HS-27A (cell line): Measurements from ENCODE around the gene KDM4C.

Experiments
- DNase-seq: peaks from one replicate; pipeline ENCODE4 v3.0.0-alpha.2; 2012; ENCODE audit warnings: low read depth, missing footprints

KDM4C gene

DNA sequence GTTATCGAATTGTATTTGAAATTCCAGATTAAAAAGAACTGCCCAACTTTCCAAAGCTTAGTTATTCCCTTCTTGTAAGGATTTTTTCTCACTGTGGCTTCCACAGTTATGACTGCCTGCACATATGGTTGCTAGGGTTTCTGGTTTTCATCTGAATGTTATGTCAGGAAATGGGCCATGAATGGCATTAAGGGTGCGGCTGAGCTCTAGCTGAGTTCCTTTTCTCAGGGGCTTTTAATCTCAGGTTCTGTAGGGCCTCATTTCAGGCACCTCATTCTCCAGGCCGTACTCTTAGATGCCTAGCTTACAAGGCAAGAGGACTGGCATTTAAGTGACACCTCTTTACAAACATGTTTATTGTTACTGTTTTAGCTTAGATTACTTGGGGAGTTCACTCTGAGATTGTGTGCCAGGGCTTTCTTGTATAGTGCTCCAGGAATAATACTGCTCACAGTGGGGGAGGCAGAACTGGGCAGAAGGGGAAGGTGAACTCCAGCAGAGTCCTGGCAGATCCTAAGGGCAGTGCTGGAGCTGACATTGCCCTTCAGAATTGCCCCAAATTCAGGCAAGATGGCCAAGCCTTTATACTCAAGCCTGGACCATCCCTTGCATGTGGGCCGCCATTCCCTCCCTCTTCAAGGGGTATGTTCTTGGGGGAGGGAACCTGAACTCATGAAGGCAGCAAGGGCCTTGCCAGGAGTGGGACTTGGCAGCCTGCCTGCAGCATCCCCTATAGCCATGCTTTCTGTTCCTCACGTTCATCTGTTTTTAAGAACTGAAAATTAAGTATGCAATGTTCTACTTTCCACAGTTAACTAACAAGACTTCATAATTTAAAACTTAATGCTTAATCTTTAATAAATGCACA is 111.5 kb downstream of the KDM4C start:
- no peak for DNase-seq

DNA sequence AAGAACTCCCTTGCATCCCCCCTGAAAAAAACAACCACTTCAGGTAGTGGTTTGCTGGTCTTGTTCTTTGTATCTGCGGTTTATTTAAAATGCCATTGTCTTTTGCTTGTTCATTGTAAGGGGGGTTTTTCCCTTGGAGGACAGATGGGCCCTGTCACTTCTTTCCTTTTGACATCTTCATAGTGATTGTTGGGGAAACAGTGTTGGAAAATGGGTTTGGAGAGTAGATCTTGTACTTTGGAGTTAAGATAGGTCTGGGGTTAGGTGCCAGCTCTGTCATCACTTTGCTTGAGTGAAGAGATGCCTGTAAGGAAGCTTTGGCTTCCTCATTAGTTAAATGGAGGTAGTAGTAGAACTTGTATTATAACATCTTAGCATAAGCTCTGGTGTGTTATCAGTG is 112.4 kb downstream of the KDM4C start:
- no peak for DNase-seq

DNA sequence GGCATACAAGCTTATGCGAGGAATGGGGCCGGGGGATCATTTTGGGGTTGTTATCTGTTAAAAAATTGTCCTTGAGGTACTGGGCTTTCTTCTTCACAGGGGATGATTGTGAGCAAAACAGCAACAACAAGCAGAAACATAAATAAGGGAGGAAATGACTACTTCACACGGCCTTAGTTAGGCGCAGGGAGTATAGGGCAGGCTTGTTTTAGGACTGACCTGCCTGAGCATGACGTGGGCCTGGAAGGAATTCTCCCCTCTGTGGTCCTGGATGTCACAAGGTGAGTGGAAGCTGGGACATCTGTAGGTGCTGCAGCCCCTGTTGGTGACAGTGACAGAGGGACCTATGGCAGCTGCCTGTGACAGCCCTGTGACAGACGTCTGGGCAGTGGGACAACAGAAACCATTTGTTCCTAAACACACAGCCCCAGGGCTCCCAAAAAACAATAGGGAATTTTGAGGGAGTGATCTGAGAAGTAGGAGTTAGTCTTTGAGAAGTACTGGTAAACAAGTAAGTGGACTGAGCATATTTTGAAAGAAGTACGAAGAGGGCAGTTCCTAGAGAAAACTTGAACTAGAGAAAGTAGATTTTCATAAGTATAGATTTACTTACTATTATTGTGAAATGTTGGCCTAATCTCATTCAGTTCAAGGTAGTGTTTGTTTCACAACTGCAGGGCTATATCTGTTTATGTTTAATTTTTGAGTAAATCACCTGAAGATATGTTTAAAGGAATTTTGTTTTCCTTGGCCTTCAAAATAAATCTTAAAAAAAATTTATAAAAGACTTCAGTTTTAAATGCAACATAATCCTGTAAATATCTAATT is 113.1 kb downstream of the KDM4C start:
- DNase-seq: no peak

DNA sequence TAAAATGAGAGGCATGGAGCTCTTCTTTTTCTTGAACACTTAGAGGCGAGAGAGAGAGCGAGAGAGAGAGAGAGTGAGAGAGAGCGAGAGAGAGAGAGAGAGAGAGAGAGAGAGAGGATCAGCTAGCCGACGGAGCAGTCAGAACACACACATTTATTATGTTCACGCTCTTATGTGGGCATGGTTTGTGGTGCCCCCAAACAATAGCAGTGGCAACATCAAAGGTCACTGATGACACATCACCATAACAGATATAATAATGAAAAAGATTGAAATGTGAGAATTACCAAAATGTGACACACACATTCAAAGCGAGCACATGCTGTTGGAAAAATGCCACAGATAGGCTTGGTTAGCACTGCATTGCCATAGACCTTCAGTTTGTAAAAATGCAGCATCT is 116.1 kb downstream of the KDM4C start:
- DNase-seq: no peak

DNA sequence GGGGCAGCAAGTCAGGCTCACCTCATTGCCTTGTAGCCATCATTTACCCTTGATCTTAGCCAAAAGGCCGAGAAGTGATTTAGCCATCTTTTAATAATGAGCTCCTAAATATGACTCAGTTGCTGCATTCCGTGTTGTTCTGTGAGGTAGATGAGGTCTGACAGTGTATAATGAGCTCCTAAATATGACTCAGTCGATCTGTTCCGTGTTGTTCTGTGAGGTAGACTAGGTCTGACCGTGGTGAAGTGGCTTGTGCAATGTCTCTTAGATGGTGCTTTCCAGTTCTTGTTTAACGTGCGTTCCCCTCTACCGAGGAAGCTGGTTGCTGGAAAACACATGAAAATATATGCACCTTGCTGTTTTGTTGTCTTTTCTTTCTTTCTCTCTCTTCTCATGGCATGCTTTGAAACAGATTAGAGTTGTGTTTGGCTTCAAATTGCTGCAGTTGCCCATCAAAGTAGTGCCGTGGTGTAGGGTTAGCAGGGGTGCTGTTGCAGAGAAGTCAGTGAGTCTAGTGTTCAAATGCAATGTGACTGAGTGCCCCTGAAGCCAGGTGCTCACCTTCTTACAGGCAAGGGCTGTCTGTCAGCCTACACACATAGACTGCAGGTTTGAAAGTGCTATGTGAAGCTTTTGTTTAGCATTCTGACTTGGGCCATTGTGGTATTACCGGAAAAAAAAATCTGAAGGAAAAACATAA is 118.6 kb downstream of the KDM4C start:
- no peak for DNase-seq

DNA sequence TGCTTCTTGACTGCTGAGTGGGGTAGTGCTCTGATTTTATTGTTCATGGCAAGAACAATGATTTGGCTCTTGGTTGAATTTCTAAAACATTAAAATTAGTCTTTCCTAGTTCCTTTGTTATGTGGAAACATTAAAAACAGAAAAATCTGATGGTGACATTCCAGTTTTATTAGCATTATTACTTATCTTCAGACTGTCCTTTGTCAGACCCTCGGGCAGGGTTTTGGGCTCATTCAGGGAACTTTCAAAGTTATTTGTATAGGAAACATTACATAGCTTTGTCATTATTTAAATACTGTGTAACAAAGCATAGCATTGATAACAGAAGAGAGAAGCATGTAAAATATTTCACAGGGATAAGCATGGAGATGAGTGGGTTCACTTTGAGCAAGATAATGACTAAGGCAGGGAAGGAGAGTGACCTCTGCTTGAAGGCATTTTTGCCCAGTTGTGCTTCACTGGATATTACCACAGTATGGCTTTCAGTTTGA is 119.9 kb downstream of the KDM4C start:
- DNase-seq: peak; percentile 20

DNA sequence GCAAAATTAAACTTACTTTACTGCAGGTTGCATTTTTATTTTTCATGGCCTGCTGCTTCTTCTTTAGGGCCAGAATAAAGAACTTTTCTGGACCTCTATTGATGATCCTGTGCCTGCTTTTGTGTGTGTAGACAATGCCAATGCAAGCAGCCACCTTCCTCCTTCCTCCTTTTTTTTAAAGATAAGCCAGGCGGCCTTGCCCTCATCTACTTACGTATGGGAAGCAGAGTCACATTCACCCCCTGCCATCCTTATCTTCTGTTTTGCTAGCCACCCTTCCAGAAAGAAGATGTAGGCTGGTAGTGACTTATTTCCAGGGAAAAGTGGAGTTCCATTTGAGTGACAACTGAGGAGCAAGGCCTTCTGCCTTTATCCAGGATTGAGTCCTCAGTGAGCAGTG is 122.9 kb downstream of the KDM4C start:
- DNase-seq: no peak

DNA sequence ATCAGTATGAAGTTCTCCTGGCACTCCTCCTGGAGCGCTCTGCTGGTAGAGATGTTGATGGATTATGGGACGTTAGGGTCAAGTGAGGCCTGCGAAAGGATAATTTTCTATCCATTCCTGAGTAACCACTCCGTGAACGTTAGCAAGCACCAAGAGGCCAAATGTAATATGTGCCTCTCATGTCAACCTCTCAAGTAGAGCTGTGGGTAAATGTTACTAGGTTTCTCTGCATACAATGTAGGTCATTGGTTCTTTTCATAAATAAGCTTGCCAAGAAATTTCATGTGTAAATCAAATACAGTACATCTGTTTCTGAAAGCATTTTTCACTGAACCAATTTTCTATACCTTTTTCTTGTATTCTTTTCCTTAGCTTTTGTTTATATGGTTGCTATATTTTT is 126.3 kb downstream of the KDM4C start:
- DNase-seq: no peak

DNA sequence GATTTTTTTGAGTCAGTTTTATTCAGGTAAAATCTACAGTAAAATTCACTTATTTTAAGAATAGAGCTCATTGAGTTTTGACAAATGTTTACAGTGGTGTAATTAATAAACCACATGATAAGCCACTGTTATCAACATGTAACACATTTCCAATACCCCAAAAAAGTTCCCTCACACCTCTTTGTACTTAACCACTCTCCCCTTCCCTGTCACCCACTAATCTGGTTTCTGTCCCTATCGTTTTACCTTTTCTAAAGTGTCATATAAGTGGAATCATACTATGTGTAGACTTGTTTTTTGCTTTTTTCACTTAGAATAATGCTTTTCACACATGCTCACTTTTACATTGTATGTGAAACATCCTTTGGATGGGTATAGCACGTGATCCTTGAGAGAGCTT is 127.2 kb downstream of the KDM4C start:
- DNase-seq: no peak

DNA sequence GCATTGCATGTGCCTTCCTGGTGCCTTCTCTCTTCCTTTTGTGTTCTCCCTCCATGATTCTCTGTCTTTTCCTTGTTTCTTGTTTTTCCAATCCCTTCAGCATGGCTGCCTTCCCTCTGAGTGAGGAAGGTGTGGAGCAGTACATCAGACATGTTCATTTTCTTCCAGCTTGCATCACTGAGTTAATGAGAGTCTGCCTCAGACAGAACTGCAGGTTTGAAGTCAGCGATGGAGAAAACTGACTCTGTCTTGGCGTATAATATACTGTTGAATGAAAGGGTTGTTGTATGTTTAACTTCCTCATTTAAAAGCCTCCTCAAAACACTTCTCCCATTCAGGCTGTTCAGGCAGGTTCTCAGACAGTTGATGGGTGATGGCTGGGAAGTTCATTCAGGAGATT is 129.3 kb downstream of the KDM4C start:
- no peak for DNase-seq

DNA sequence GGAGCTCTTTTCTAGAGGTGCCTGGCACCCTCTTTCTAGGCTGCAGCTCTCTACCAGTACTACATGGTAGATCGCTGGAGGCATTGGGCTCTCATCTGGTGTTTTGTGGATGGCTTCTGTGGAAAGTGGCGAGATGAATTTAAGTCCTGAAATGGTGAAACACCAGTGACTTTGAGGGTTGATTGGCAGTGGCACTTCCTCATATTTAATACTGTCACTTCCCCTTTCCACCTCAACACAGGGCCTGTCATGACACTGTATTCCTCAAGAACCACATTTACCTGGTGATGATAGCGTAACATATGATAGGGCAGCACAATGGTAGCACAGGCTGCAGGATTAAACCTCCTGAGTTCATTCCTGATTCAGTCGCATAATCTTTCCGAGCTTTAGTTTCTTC is 132.1 kb downstream of the KDM4C start:
- no peak for DNase-seq

DNA sequence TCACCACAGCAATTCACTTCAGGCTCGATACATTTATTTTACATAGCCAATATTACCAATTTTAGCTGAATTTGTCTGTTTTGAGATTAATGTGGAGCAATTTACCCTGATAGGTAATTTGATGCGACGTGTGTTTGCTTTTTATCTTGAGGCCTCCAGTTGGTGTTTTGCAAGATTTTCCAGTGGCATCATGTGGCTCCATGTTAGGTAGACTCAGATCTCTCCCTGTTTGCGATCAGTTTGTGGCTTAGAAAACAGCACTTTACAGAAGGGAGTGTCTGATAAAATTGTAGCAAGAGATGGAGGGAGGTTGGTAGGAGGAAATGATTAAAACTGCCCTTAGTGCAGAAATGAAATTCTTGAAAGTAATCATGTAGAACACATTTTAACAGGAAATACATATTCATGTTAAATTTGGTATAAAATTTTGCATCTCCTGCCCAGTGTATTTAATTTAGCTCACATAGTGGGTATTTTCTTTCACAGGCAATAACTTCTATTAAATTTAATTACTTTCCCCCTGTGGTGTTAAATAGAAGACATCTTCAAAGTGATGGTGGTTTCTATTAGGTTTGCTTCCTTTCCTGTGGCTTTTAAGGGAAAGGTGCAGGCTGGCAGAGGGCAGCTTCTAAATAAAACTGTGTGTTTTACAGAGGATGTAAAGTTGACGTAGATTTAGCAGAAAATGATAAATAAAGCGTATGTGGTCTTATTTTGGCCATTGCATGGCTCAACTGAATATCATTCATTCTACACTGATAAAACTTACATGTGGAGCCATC is 135.8 kb downstream of the KDM4C start:
- DNase-seq: no peak

DNA sequence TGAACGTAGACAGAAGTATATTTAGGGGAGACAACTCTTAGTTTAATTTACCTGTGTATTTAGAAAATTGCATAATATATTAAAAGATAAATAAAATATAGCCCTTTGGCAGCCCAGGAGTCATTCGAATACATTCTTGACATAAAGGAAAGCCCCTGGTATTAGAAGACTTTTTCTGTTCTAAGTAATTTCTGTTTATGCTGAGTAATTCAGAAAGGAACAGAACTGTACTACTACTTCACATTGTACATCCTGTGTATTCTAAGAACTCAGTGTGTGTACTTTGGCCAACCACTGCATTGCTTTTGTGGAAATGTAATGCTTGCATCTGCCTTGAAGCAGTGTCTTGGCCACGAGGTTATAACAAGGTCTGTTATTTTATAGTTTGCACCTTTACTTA is 136.4 kb downstream of the KDM4C start:
- no peak for DNase-seq

DNA sequence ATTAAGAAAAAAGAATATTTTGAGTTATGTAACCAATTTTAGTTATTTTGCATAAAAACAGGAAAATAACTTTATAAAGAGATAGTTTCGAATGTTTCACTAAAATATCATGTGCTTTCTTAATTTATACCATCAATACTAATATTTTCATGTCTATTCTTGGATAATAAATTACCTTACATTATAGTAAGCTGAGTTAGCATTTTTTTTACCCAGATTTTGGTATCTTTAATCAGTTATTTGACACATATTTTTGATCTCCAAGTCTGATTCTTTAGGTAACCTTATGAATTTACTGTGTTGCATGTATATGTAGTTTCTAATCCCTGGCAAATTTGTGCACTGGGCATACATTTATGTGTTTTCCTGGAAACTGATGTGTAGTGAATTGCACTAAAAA is 138.0 kb downstream of the KDM4C start:
- no peak for DNase-seq

DNA sequence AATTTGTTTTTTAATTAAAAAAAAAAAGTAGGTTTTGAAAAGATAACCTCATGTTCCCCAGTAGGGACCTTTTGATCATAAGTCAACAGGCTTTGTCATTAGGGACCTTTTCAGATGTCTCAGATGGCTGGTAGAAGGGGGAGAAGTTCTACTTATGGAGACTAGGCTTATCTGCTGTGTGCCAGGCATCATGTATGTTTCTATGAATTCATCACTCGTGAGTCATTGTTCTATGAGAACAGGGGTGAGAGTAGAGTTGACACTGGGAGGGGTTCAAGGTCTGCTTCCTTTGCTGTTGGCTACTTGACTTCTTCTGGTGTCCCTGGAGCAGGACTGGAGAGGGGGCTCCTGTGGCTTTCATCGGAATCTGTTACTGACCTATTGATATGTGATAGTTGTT is 138.8 kb downstream of the KDM4C start:
- DNase-seq: no peak

DNA sequence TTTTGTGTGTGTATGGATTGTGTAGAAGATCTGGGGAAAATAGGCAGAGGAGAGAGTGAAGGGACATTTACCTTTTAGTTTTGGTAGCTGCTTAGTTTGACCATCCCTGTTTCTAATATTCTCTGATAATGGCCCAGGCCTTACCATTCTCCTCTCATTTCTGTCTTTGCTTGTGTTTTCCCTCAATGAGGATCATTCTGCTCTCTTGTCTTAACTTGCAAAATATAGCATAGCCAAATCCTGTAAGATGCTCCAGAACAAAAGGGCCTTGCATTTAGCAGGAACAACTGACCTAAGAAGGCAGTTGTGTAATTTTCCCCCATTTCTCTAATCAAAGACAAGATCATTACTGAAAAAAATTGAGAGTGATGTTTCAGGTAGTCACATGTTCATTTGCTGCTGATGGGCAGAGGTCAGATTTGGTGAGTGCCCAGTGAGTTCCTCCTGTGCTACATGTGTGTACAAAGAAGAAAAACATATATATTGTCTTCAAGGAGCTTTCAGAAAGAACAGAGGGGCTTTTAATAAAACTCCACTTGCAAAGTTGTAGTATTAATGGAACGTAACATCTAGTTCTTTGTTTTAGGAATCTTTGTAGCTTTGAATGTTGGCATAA is 139.5 kb downstream of the KDM4C start:
- DNase-seq: no peak

DNA sequence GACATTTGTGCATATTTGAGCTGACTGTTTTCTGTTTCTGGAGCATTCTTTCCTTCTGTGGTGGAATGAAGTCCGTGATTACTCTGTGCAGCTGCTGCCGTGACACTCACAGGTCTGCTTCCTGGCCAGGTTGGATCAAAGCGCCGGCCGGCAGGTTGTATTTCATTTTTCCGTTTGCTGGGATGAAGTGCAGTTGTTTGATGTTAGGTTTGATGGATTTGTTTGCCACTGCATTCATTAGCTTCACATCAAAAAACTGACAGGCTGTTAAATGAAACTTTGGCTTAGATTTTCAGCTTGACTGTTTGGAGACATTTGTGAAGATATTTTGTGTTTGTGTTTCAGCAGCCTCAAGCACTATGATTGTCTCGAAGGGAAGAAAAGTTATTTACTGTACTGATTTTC is 140.1 kb downstream of the KDM4C start:
- DNase-seq: no peak

DNA sequence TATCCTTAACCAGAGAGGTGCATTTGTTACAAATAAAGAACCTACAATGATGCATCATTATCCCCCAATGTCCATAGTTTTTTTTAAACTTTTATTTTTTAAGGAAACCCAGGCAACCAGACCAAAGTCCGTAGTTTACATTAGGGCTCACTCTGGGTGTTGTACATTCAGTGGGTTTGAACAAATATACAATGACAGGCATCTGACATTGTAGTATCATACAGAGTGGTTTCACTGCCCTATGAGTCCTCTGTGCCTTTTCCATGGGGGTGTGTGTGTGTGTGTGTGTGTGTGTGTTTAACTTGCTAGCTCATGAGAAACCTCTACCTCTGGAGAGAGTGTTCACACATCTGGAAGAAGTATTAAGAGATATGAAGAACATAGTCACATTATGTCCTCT is 141.5 kb downstream of the KDM4C start:
- DNase-seq: no peak

DNA sequence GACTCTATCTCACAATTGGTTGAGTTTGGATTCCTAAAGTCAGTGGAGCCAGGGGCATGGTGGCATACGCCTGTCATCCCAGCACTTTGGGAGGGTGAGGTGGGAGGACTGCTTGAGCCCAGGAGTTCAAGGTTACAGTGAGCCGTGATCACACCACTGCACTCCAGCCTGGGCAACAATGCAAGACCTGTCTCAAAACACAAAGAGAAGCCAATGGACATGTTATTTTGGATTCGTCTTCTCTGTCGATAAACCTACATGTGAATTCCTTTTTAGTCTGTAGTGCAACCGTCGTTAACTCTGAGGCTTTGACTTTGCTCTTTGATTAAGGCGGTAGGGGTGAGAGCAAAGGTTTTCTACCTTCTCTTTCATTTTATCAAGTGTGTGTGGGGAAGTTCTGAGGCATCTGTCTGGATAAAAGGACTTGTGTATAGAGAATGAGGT is 142.7 kb downstream of the KDM4C start:
- DNase-seq: no peak

DNA sequence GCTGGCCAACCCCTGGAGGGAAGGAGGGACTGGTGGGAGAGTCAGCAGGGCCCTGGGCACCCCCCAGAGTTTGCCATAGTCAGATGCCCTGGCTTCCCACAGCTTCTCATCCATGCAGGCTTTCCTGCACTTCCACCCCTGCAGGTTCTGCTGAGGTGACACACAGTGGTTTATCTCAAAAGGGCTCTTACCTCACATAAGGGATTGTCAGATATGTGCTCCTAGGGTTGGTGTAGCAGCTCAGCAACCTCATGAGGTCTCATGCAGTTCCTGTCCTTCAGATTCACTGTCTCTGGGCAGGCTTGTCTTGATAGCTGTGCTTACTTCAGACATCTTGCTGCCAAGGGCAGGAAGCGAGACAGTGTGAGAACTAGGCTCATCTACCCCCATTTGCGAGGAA is 143.4 kb downstream of the KDM4C start:
- no peak for DNase-seq

DNA sequence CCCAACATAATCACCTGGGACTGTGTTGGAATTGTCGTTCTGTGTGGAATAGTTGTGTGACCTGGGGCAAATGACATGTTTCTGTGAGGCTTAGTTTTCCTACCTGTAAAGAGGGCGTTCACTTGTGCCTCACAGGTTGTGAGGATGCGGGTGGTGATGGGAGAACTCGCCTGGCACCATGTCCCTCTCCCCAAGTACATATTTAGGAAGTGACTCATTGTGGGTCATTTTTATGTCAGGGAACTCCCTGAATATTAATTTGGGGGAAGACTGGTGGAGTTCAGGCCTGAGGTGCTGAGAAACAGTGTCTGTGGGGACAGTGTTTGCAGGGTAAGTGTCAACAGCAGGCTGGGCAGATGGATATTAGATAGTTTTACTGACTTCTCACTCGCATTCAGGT is 144.7 kb downstream of the KDM4C start:
- DNase-seq: no peak
